Right lobe of liver (tissue), 6 donors: ENCODE data around the gene SFI1. TPM values are rescaled to one million over a fixed set of nuclear protein-coding genes. Genes with fewer than 3 reads are reported as not detected.

ENCODE experiments used
- ATAC-seq, 4 donors: fragments of 200-7000 bp; cut with Tn5 transposase; one replicate each; pipeline ENCODE4 v1.9.1; 2020; ENCODE audit warnings: mild to moderate bottlenecking in 4 of 4, moderate library complexity in 4 of 4
- DNase-seq, 3 donors: peaks; one replicate each; pipeline ENCODE4 v3.0.0-alpha.2; 2020
- H3K27ac ChIP-seq, 3 donors: fragments of 200-600 bp; one replicate each; pipeline ENCODE4 v1.8.0; 2022
- H3K27me3 ChIP-seq, 2 donors: fragments of 200-600 bp; one replicate each; pipeline ENCODE4 v1.8.0; 2022
- H3K36me3 ChIP-seq, 4 donors: fragments of 200-600 bp; sonication (generic) in 1 of 4; one replicate each; pipeline versions ENCODE4 v1.5.1 to v1.8.0; 2017 to 2022; ENCODE audit warnings: control low read depth in 1 of 4
- H3K4me1 ChIP-seq, 4 donors: fragments of 200-600 bp; sonication (generic) in 1 of 4; one replicate each; pipeline versions ENCODE4 v1.5.1 to v1.8.0; 2017 to 2022; ENCODE audit warnings: control low read depth in 1 of 4
- H3K4me3 ChIP-seq, 3 donors: fragments of 200-600 bp; one replicate each; pipeline ENCODE4 v1.8.0; 2022
- H3K9me3 ChIP-seq, 4 donors: fragments of 200-600 bp; sonication (generic) in 1 of 4; one replicate each; pipeline versions ENCODE4 v1.5.1 to v1.8.0; 2017 to 2022; ENCODE audit warnings: control low read depth in 1 of 4
- CTCF ChIP-seq, 4 donors: fragments of 200-600 bp in 3 of 4; fragments of 450-650 bp in 1 of 4; IDR thresholded peaks; one replicate each; pipeline versions ENCODE4 v1.5.1 to v1.8.0; 2016 to 2022; ENCODE audit warnings: antibody characterized with exemption in 4 of 4, mild to moderate bottlenecking in 2 of 4
- POLR2A ChIP-seq: fragments of 450-650 bp; IDR thresholded peaks from one replicate; pipeline ENCODE4 v1.6.1; 2017; ENCODE audit warnings: antibody characterized with exemption, mild to moderate bottlenecking
- WGBS: methylation state at CpG from one replicate; pipeline ENCODE4 v1.1.6; 2018; ENCODE audit warnings: low coverage, low lambda C conversion rate; ENCODE audit not compliant: insufficient coverage; ENCODE audit errors: missing lambda C conversion rate; 5-methylcytosine and 5-hydroxymethylcytosine counted together
- intact Hi-C, 2 donors: fragments of 100-400 bp; cut with DNase I; formaldehyde crosslinking; loops; one replicate each; pipeline versions ENCODE4 v1.11.2 to v1.14.1; 2022
- total RNA-seq, 6 experiments: library from RNA; depleted of rRNA in 2 of 6; stranded (reverse); fragments of >200 nt in 2 of 6; fragmentation: NEBNext Ultra II Directional in 3 of 6; extraction: Animal tissue kit (Norgen Biotek cat#: 25700) in 3 of 6; gene quantifications; one replicate each; pipeline versions ENCODE4 v1.1.0 to v1.2.4, GENCODE V29; 2016 to 2023
- donor health status: DM: no; HTN: yes; CAD: no.
- donor health status: DM: no; HTN: no; CAD: no.
- donor health status: DM: no; HTN: no; CAD: no.
- donor health status: DM: no; HTN: yes; CAD: no.
- donor health status: DM: no; HTN: yes; CAD: no.

SFI1 gene
- total RNA-seq, 6 experiments from 2014 or later, result 7.0 to 14.0 (median 8.7) TPM

DNA sequence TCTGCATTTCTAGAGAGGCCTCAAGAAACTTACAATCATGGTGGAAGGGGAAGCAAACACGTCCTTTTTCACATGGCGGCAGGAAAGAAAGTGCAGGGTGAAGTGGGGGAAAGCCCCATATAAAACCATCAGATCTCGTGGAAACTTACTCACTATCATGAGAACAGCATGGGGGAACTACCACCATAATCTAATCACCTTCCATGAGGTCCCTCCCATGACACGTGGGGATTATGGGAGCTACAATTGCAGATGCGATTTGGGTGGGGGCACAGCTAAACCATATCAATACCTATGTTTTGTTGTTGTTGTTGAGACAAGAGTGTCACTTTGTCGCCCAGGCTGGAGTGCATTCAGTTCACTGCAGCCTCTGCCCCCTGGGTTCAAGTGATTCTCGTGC lies 29.9 kb downstream of the SFI1 start:
- WGBS, result 52% methylated on average over 3 of the region's 7 CpGs
- H3K4me1 ChIP-seq, result peaks cover 0 to 10% (median 0%) of the 10 kb centered on the region in 4 donors
- DNase-seq (no peak), ATAC-seq (no peak)
- H3K27me3 ChIP-seq, result no peaks in the 10 kb centered on the region
- no peak overlapping the region for H3K27ac ChIP-seq
- TF ChIP-seq CTCF (IDR thresholded peaks at IDR 0.05) (no peak), POLR2A (no peak)
- no peaks in the 10 kb centered on the region for H3K36me3 ChIP-seq
- no peak overlapping the region for H3K4me3 ChIP-seq
- no peaks in the 10 kb centered on the region for H3K9me3 ChIP-seq
- intact Hi-C loops, result no loop called here

DNA sequence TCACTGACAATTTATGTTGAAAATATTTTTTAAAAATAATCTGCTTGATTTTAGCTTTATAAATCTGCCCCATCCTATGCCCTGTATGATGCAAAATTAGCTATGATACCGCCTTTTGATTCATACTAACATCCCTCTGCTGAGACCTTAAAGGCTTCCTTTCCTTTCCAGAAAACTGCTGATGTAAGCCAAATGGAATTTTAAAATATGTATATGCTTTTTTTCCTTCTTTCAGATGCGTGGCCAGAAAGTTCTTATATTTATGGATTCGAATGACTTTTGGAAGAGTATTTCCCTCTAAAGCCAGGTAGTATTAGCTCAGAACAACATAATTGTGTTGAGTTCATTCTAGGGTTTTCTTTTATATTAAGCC lies 34.5 kb downstream of the SFI1 start:
- Histone ChIP-seq H3K27me3 (no peaks in the 10 kb centered on the region), H3K36me3 (no peaks in the 10 kb centered on the region), H3K4me3 (no peak overlapping the region), H3K4me1 (peaks cover 0 to 10% (median 0%) of the 10 kb centered on the region in 4 donors), H3K9me3 (no peaks in the 10 kb centered on the region), H3K27ac (peak overlapping the region; percentile 1 to 40 (median 3))
- DNase-seq (no peak), ATAC-seq (peak in 1 of 4 donors; percentile 20)
- TF ChIP-seq CTCF (IDR thresholded peaks at IDR 0.05) (no peak), POLR2A (no peak)
- intact Hi-C loops, result no loop called here
- WGBS, result 76% methylated on average over 3 of the region's 3 CpGs

GRCh38 chr22:31532060-31532459 lies 35.7 kb downstream of the SFI1 start:
- H3K9me3 ChIP-seq, result no peaks in the 10 kb centered on the region
- ATAC-seq (no peak), DNase-seq (no peak)
- no peak overlapping the region for H3K27ac ChIP-seq
- no peak for TF ChIP-seq POLR2A
- intact Hi-C loops, result no loop called here
- H3K36me3 ChIP-seq, result no peaks in the 10 kb centered on the region
- H3K4me1 ChIP-seq, result peaks cover 0 to 10% (median 0%) of the 10 kb centered on the region in 4 donors
- no peak overlapping the region for H3K4me3 ChIP-seq
- WGBS, result no CpG with 5 or more reads among the region's 1 CpG
- no peaks in the 10 kb centered on the region for H3K27me3 ChIP-seq

GRCh38 chr22:31533374-31533773 lies 37.0 kb downstream of the SFI1 start:
- WGBS, result 88% methylated on average over 5 of the region's 5 CpGs
- H3K4me3 ChIP-seq, result no peak overlapping the region
- no peak for TF ChIP-seq CTCF (IDR thresholded peaks at IDR 0.05)
- TF ChIP-seq POLR2A, result no peak
- ATAC-seq (no peak), DNase-seq (no peak)
- H3K36me3 ChIP-seq, result no peaks in the 10 kb centered on the region
- peaks cover 0 to 10% (median 0%) of the 10 kb centered on the region in 4 donors for H3K4me1 ChIP-seq
- no peaks in the 10 kb centered on the region for H3K9me3 ChIP-seq
- intact Hi-C loops, result no loop called here
- H3K27me3 ChIP-seq, result no peaks in the 10 kb centered on the region
- H3K27ac ChIP-seq, result no peak overlapping the region

- no peak overlapping the region for H3K27ac ChIP-seq
- ATAC-seq (no peak), DNase-seq (no peak)
- WGBS, result 77% methylated on average over 7 of the region's 8 CpGs
- no peaks in the 10 kb centered on the region for H3K36me3 ChIP-seq
- TF ChIP-seq CTCF (IDR thresholded peaks at IDR 0.05), result no peak
- no peak for TF ChIP-seq POLR2A
- no peaks in the 10 kb centered on the region for H3K4me1 ChIP-seq
- no peaks in the 10 kb centered on the region for H3K9me3 ChIP-seq
- intact Hi-C loops, result no loop called here
- no peak overlapping the region for H3K4me3 ChIP-seq
- H3K27me3 ChIP-seq, result no peaks in the 10 kb centered on the region
Measured at GRCh38 chr22:31537019-31537535, 40.7 kb downstream of the SFI1 start.
